ENCODE data around the gene RALGDS. TPM values are rescaled to one million over a fixed set of nuclear protein-coding genes. Genes with fewer than 3 reads are reported as not detected.

Gene RALGDS
- total RNA-seq, 4 donors from 2014 or later: 53.4 to 71.1 (median 55.3) TPM

- intact Hi-C loops (cut with DNase I): no loop called here
- TF ChIP-seq POLR2A (IDR thresholded peaks at IDR 0.05): no peak
- TF ChIP-seq CTCF (IDR thresholded peaks at IDR 0.05): no peak
- Histone ChIP-seq H3K9me3 (no peaks in the 10 kb centered on the region), H3K27ac (no peak overlapping the region), H3K27me3 (peaks cover 0 to 32% (median 0%) of the 10 kb centered on the region in 4 donors), H3K36me3 (no peaks in the 10 kb centered on the region), H3K4me1 (peaks cover 14 to 18% (median 18%) of the 10 kb centered on the region in 3 donors), H3K4me3 (no peak overlapping the region)
- WGBS, 2 donors: 100% methylated on average over 2 of the region's 3 CpGs; no CpG with 5 or more reads in 1 of the 2 donors
- no peak for DNase-seq
Observed at GRCh38 chr9:133167769-133168168, 46.7 kb upstream of the RALGDS start.

GRCh38 chr9:133167096-133167730 is 46.2 kb upstream of the RALGDS start:
- Histone ChIP-seq H3K4me3 (no peak overlapping the region), H3K9me3 (no peaks in the 10 kb centered on the region), H3K27me3 (peaks cover 0 to 35% (median 0%) of the 10 kb centered on the region in 4 donors), H3K36me3 (no peaks in the 10 kb centered on the region), H3K27ac (no peak overlapping the region), H3K4me1 (peaks cover 18 to 24% (median 22%) of the 10 kb centered on the region in 3 donors)
- no peak for DNase-seq
- no CpG with 5 or more reads among the region's 3 CpGs for WGBS, 2 donors
- intact Hi-C loops (cut with DNase I): no loop called here
- no peak for TF ChIP-seq POLR2A (IDR thresholded peaks at IDR 0.05)
- TF ChIP-seq CTCF (IDR thresholded peaks at IDR 0.05): no peak

- peaks cover 22 to 30% (median 22%) of the 10 kb centered on the region in 3 donors for H3K4me1 ChIP-seq
- H3K36me3 ChIP-seq: no peaks in the 10 kb centered on the region
- TF ChIP-seq POLR2A (IDR thresholded peaks at IDR 0.05) (no peak), CTCF (IDR thresholded peaks at IDR 0.05) (no peak)
- peaks cover 0 to 27% (median 0%) of the 10 kb centered on the region in 4 donors for H3K27me3 ChIP-seq
- no peak overlapping the region for H3K27ac ChIP-seq
- no peak overlapping the region for H3K4me3 ChIP-seq
- H3K9me3 ChIP-seq: no peaks in the 10 kb centered on the region
- intact Hi-C loops (cut with DNase I): no loop called here
- DNase-seq: no peak
- 66 to 75% methylated on average over 4 to 8 of the region's 17 CpGs for WGBS, 2 donors
Observed at GRCh38 chr9:133166392-133166791, 45.4 kb upstream of the RALGDS start.

GRCh38 chr9:133165452-133165730 is 44.4 kb upstream of the RALGDS start:
- no peak for DNase-seq
- H3K27ac ChIP-seq: no peak overlapping the region

More at GRCh38 chr9:133165452-133165730, 44.4 kb upstream of the RALGDS start:
- H3K36me3 ChIP-seq: no peaks in the 10 kb centered on the region
- H3K9me3 ChIP-seq: no peaks in the 10 kb centered on the region
- intact Hi-C loops (cut with DNase I): no loop called here
- H3K27me3 ChIP-seq: peaks cover 0 to 18% (median 0%) of the 10 kb centered on the region in 4 donors
- H3K4me1 ChIP-seq: peaks cover 22 to 39% (median 25%) of the 10 kb centered on the region in 3 donors
- TF ChIP-seq POLR2A (IDR thresholded peaks at IDR 0.05): no peak
- no peak for TF ChIP-seq CTCF (IDR thresholded peaks at IDR 0.05)
- no peak overlapping the region for H3K4me3 ChIP-seq
- 85 to 86% methylated on average over 2 of the region's 2 CpGs for WGBS, 2 donors

Measured in esophagus squamous epithelium (tissue), 5 donors.